Activated T-helper 2 cell treated with anti-CD3 and anti-CD28 coated beads, Interferon-gamma antibody, Interleukin-2, Interleukin-4, amounts not matched to agents 10 μg/mL and 5 μg/mL and 100 μg/mL, durations not matched to agents 14 hours and 24 hours and 36 hours (primary cell): ENCODE data around the gene CTNNA2. TPM values are rescaled to one million over a fixed set of nuclear protein-coding genes. Genes with fewer than 3 reads are reported as not detected.

Experiments
- DNase-seq: peaks from one replicate; pipeline ENCODE4 v3.0.0; 2021; ENCODE audit warnings: low spot score
- H3K27ac Mint-ChIP-seq: one replicate; pipeline ENCODE4 v1.8.0; 2021; ENCODE audit warnings: mixed read lengths
- H3K27me3 Mint-ChIP-seq: one replicate; pipeline ENCODE4 v1.8.0; 2021; ENCODE audit warnings: low read depth, mixed read lengths
- H3K36me3 Mint-ChIP-seq: one replicate; pipeline ENCODE4 v1.8.0; 2021; ENCODE audit warnings: low read depth, mixed read lengths
- H3K4me1 Mint-ChIP-seq: one replicate; pipeline ENCODE4 v1.8.0; 2021; ENCODE audit warnings: low read depth, mixed read lengths
- H3K4me3 Mint-ChIP-seq: one replicate; pipeline ENCODE4 v1.8.0; 2021; ENCODE audit warnings: low read depth, mild to moderate bottlenecking, moderate library complexity, mixed read lengths
- H3K9me3 Mint-ChIP-seq: one replicate; pipeline ENCODE4 v1.8.0; 2021; ENCODE audit warnings: mixed read lengths
- intact Hi-C: fragments of 100-400 bp; cut with micrococcal nuclease; formaldehyde crosslinking; loops from one replicate; pipeline ENCODE4 v1.15.1; 2023
- total RNA-seq: library from RNA; stranded (reverse); gene quantifications from 2 replicates; pipeline ENCODE4 v1.2.3, GENCODE V29; 2022

The CTNNA2 gene
- total RNA-seq, 1 donor from 2014 or later, result not detected

DNA sequence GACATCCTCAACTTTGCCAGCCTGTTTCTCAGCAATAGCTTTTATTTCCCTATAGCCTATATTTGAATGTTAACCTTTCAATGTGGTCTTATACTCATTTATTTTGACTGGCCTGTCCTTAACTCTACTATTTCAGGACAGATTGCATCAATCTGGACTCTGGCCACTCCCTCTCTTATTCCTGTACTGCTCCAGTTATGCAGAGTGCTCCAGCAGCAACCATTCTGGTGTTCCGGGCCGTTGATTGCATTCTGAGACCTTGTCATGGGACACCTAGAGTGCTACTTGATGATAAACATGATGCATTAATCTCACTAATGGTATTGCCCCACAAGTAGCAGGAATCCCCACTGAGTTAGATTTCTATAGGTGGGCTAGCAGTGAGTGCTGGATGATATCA lies 428.3 kb downstream of the CTNNA2 start:
- no peaks in the 10 kb centered on the region for H3K4me1 Mint-ChIP-seq
- no peak overlapping the region for H3K4me3 Mint-ChIP-seq
- no peak for DNase-seq
- H3K27me3 Mint-ChIP-seq, result no peaks in the 10 kb centered on the region
- H3K9me3 Mint-ChIP-seq, result no peaks in the 10 kb centered on the region
- intact Hi-C loops, result no loop called here
- no peak overlapping the region for H3K27ac Mint-ChIP-seq
- H3K36me3 Mint-ChIP-seq, result no peaks in the 10 kb centered on the region

DNA sequence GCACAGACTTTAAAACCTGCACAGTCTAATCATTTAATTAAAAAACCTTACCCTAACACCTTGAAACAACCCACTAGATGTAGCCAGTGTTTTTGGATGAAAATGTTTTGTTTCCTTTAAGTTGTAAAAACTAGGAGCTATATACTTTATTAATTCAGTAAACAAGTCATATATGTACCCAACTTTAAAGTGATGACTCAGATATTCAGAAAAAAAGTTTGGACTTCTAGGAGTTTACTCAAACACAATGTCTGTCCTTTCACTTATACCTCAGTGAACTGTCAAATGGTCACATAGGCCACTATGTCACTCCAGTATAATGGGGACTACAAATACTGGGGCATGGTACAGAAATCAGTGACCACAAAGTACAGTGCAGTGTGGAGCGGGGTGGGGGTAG lies 431.4 kb downstream of the CTNNA2 start:
- intact Hi-C loops, result no loop called here
- no peak overlapping the region for H3K27ac Mint-ChIP-seq

DNA sequence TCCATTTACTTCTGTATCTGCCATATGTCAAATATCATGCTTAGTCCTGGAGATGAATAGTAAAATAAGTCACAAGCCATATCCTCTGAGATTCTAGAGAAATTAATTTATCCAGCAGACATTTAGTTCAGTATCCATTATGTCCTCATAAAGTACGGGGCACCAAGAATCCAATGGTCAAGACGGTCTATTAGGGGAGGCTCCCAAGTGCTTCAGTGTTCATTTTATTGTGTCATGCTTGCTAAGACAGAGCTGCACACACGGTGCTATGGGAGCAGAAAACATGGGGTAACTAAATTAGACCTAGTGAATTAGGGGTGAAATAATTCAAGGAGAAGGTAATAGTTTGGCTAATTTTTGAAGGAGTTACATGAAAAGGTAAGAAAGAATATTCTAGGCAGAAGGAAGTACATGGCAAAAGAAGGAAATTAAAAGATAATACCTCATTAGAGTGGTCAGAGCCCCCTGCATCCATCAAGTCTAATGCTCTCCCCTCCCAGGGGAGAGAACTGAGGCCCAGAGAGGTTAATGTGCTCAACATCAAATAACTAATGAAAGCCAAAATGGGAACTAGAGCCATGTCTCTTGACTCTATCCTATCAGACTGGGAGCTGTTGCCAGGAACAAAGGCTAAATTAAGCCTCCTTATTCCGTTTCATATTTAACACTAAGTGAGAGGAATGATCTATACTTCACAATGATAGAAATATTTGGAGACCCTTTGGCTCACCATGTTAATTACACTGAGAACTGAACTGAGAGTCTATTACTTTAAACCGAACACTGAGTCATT lies 433.0 kb downstream of the CTNNA2 start:
- Mint-ChIP-seq H3K27ac (no peak overlapping the region), H3K9me3 (no peaks in the 10 kb centered on the region), H3K36me3 (no peaks in the 10 kb centered on the region), H3K27me3 (no peaks in the 10 kb centered on the region), H3K4me3 (no peak overlapping the region), H3K4me1 (no peaks in the 10 kb centered on the region)
- intact Hi-C loops, result no loop called here
- DNase-seq, result no peak

More for the DNA sequence above, 431.4 kb downstream of the CTNNA2 start:
- no peaks in the 10 kb centered on the region for H3K4me1 Mint-ChIP-seq
- H3K27me3 Mint-ChIP-seq, result no peaks in the 10 kb centered on the region
- H3K36me3 Mint-ChIP-seq, result no peaks in the 10 kb centered on the region
- H3K4me3 Mint-ChIP-seq, result no peak overlapping the region
- no peaks in the 10 kb centered on the region for H3K9me3 Mint-ChIP-seq
- DNase-seq, result no peak

DNA sequence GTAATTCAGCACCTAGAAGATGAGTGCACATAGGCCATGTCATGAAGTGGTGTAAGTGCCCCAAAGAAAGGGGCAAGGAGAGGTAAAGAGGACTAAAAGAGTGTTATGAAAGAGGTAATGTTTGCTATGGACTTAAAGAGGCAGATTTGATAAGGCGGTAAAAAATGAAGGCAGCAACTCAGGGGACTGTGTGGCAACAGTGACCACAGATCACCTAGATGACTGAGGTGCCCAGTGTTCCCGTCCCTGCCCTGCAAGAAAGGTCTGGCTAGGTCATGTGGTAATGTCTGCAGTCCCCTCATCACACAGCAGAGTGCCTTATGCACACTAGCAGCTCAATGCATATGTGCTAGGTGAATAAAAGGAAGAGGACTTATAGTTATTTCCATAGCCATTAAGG lies 434.9 kb downstream of the CTNNA2 start:
- Mint-ChIP-seq H3K27ac (no peak overlapping the region), H3K9me3 (no peaks in the 10 kb centered on the region), H3K4me3 (no peak overlapping the region), H3K36me3 (no peaks in the 10 kb centered on the region), H3K4me1 (no peaks in the 10 kb centered on the region), H3K27me3 (no peaks in the 10 kb centered on the region)
- intact Hi-C loops, result no loop called here
- DNase-seq, result no peak

DNA sequence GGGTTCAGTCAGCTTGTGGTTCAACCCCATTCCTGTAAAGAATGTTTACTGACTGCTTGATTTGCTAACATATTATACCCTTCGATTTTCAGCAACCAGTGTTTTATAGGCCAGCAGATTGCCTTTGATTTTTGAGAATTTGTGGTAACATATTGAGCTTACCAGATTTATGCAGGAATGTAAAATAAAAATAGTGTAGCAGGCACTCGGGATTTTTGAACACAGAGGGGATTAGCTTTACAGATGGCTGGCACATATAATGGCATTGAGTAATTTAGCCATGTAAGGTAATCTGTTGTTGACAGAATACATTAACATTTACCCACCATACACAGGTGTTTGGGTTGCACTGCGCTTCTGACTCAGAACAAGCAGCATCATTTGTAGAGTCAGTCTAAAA lies 437.7 kb downstream of the CTNNA2 start:
- Mint-ChIP-seq H3K36me3 (no peaks in the 10 kb centered on the region), H3K27ac (no peak overlapping the region), H3K9me3 (no peaks in the 10 kb centered on the region), H3K27me3 (no peaks in the 10 kb centered on the region), H3K4me1 (no peaks in the 10 kb centered on the region), H3K4me3 (no peak overlapping the region)
- intact Hi-C loops, result no loop called here
- DNase-seq, result no peak

DNA sequence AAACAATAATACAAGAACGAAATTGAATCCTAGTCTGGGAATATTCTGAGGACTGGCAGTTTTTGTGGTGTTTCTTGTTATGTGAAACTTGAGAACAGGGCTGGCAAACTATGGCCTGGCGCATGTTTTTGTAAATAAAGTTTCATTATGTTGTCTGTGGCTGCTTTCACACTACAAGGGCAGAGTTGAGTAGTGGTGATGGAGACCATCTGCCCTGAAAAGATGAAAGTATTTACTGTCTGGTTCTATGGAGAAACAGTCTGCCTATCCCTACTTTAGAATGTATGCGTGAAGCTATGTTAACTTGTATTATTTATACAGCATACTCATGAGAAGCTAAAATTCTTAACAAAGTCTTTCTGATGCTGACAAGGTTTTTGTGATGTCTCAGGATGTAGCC lies 439.8 kb downstream of the CTNNA2 start:
- Mint-ChIP-seq H3K9me3 (no peaks in the 10 kb centered on the region), H3K27ac (no peak overlapping the region), H3K4me1 (no peaks in the 10 kb centered on the region), H3K4me3 (no peak overlapping the region), H3K27me3 (no peaks in the 10 kb centered on the region), H3K36me3 (no peaks in the 10 kb centered on the region)
- intact Hi-C loops, result no loop called here
- no peak for DNase-seq

DNA sequence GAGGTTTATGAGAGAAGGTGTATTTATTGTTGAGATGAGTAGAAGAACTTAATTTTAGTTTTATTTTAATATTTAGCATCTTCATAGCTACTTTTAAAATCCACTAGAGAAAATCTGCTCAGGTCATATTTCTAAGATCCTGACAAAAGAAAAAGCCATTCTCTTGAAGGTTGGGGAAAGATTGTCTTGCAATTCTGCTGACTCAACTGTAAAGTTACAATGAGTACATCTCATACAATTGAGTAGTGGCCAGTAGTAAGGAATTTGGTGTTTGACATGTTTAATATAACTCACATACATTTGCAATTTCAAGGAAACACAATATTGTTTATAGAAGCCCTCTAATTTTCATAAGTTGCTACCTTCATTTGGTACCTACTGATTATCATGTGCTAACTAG lies 447.2 kb downstream of the CTNNA2 start:
- Mint-ChIP-seq H3K9me3 (peaks cover 3% of the 10 kb centered on the region), H3K4me1 (no peaks in the 10 kb centered on the region), H3K27me3 (no peaks in the 10 kb centered on the region), H3K27ac (no peak overlapping the region), H3K4me3 (no peak overlapping the region), H3K36me3 (no peaks in the 10 kb centered on the region)
- no peak for DNase-seq
- intact Hi-C loops, result no loop called here

DNA sequence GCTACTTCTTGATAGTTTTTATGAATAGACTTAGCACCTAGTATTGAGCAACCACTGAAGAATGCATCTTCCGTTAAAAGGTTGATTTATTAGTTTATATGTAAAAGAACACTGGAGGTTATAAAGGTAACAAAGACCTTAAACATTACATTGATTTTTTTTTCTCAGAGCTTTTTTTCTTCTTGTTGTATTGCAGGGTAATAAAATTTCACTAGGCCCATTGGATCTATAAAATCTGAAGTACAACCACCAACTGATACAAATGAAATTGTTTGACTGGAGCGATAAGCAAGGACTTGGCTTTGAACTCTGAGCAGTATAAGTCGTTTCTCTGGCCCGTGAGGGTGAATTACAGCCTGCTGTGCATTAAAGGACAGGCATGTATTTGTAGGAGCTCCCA lies 447.7 kb downstream of the CTNNA2 start:
- Mint-ChIP-seq H3K27ac (no peak overlapping the region), H3K4me1 (no peaks in the 10 kb centered on the region), H3K4me3 (no peak overlapping the region), H3K27me3 (no peaks in the 10 kb centered on the region), H3K9me3 (peaks cover 3% of the 10 kb centered on the region), H3K36me3 (no peaks in the 10 kb centered on the region)
- intact Hi-C loops, result no loop called here
- DNase-seq, result no peak

DNA sequence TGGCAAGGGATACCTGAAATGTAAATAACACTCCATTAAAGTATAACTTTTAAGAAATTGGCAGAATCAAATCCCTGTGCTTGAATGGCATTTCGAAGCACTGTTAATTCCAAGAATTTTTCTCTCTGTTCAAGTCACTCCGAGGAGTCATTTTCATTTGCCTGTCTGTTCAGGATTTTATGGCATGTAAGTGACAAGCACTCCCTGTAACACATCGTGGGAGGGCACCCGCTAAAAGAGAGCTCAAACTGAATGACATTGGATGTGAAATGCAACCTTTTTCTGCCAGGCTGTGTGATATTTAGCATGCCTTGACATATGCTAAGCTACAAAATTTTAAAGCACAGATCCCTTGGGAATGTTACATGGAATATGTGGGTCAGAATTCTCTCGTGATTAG lies 452.1 kb downstream of the CTNNA2 start:
- Mint-ChIP-seq H3K27me3 (no peaks in the 10 kb centered on the region), H3K27ac (no peak overlapping the region), H3K4me1 (no peaks in the 10 kb centered on the region), H3K4me3 (no peak overlapping the region), H3K9me3 (peaks cover 8% of the 10 kb centered on the region), H3K36me3 (no peaks in the 10 kb centered on the region)
- intact Hi-C loops, result no loop called here
- DNase-seq, result no peak

DNA sequence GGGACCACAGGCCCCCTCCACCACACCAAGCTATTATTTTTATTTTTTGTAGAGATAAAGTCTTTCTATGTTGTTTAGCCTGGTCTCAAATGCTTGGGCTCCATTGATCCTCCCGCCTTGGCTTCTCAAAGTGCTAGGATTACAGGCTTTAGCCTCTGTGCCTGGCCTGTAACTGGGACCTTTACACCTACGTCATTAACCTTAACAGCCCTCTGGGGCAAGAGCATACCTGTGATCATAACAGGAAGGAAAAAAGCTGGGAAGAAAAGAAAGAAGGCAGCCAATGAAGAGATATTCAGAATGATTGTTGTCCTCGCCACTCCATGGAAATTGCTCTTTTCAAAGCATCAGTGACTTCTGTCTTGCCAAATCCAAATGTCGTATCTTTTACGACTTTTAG lies 453.5 kb downstream of the CTNNA2 start:
- DNase-seq, result no peak
- Mint-ChIP-seq H3K27ac (no peak overlapping the region), H3K27me3 (no peaks in the 10 kb centered on the region), H3K4me3 (no peak overlapping the region), H3K4me1 (no peaks in the 10 kb centered on the region), H3K9me3 (peaks cover 8% of the 10 kb centered on the region), H3K36me3 (no peaks in the 10 kb centered on the region)
- intact Hi-C loops, result no loop called here

DNA sequence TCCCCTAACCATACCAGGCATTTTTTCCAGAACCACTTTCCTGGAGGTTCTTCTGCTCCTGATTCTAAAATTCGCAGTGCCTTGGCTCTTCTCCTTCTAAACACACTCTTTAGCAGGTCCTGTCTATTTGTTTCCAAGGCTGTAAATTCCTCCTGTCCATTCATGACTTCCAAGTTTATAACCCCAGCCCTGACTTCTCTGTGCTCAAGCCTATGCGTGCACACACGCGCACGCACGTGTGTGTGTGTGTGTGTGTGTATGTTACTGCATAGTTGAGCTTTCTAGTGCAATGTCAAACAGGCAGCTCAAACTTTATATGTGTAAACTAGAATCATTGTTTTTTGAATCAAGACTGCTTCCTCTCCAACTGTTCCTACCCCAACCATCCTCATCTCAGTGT lies 454.0 kb downstream of the CTNNA2 start:
- no peak for DNase-seq
- Mint-ChIP-seq H3K36me3 (no peaks in the 10 kb centered on the region), H3K27ac (no peak overlapping the region), H3K27me3 (no peaks in the 10 kb centered on the region), H3K9me3 (peaks cover 8% of the 10 kb centered on the region), H3K4me1 (no peaks in the 10 kb centered on the region), H3K4me3 (no peak overlapping the region)
- intact Hi-C loops, result no loop called here

DNA sequence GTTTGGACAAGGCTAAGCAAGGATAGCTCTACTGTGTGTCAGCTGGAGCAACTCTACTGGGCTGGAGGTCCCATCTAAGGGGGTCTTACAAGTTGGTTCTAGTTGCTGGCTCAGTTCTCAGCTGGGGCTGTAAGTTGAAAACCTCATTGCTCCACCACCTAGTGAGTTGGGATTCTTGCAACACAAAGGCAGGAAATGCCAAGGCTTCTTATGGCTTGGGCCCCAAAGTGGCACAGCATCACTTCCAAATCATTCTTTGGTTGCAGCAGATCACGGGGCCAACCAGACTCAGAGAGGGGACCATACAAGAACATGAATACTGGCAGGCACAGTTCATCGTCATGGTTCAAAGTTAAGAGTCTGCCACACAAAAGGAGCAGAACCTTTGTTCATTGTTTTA lies 459.0 kb downstream of the CTNNA2 start:
- Mint-ChIP-seq H3K4me1 (no peaks in the 10 kb centered on the region), H3K27ac (no peak overlapping the region), H3K36me3 (no peaks in the 10 kb centered on the region), H3K9me3 (peaks cover 5% of the 10 kb centered on the region), H3K27me3 (no peaks in the 10 kb centered on the region), H3K4me3 (no peak overlapping the region)
- intact Hi-C loops, result no loop called here
- no peak for DNase-seq

DNA sequence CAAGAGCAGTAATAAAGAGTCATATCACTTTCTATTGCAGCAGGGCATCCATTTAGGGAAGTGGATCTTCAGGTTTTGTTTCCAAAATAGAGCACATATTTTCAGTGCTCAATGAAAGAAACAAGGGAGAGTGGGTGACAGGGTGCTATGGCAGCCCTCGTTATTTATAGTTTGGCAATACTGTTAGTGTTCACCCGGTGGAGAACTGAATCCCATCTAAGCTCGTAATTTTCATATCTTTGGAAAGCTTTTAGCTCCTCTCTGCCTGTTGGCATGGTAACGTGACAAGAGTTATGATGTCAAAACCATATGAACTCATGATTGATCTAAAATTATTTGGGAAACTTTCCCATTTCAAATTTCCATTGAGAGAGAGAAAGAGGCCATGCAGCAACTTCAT lies 459.8 kb downstream of the CTNNA2 start:
- peaks cover 5% of the 10 kb centered on the region for H3K9me3 Mint-ChIP-seq
- intact Hi-C loops, result no loop called here
- no peak overlapping the region for H3K27ac Mint-ChIP-seq
- no peak overlapping the region for H3K4me3 Mint-ChIP-seq
- H3K27me3 Mint-ChIP-seq, result no peaks in the 10 kb centered on the region
- no peak for DNase-seq
- H3K36me3 Mint-ChIP-seq, result no peaks in the 10 kb centered on the region
- H3K4me1 Mint-ChIP-seq, result no peaks in the 10 kb centered on the region
